ENCODE measurements around the gene LDHAL6B. TPM values are rescaled to one million over a fixed set of nuclear protein-coding genes. Genes with fewer than 3 reads are reported as not detected.

Gene LDHAL6B
- polyA plus RNA-seq, 1 donor (not counting 4 experiments of a cell fraction or from before 2014, with no cell fraction given), result not detected

DNA sequence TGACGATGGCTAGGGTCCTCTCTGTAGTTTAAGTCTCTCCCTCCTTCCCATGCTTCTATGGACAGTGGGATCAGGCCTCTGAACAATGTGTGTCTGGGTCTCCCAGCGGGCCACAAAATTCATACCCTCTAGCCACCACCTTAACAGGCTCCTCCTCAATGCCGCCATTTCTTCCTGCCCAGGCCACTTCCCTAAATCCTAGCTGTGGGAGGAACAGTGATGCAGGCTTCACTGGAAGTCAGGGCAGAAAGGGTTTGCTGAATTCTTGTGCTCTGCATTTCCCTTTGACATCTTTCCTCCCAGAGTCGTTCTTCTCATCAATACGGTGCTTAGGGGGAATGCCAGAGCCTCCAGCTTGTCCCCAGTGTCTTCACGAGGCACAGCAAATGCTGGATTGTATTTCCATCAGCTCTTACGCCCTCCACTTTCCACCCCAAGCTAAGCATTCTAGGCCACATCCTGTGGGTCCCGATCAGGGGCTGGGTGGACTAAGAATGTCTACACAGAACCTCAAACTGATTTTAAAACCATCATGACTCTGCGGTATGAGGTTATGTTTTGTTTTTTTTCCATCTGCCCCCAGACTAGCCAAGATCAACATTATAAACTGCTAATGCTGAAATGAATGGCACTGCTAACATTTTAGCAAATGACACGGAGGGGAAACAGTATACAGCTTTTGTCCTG is 11.9 kb upstream of the LDHAL6B start:
- Histone ChIP-seq H3K79me2 (ENCODE audit: control insufficient read depth, insufficient read depth, low read length) (peaks cover 2% of the 10 kb centered on the region), H3K9me1 (ENCODE audit: control insufficient read depth, extremely low read depth, insufficient read depth, low read length) (peaks cover 3% of the 10 kb centered on the region), H4K20me1 (ENCODE audit: control insufficient read depth, extremely low read depth, insufficient read depth, low read length) (peaks cover 3% of the 10 kb centered on the region), H3K27ac (ENCODE audit: control insufficient read depth, insufficient read depth, low read length) (no peak overlapping the region), H3K4me3 (ENCODE audit: control insufficient read depth in 2 of 3, extremely low read depth in 1 of 3, insufficient read depth in 2 of 3, low read depth in 1 of 3, low read length in 3 of 3) (no peak overlapping the region), H2AFZ (ENCODE audit: control insufficient read depth, low read length) (no peak overlapping the region), H3K4me2 (ENCODE audit: control insufficient read depth, extremely low read depth, insufficient read depth, low read depth, low read length) (no peak overlapping the region), H3K9me3 (ENCODE audit: control insufficient read depth, low read depth, low read length) (no peaks in the 10 kb centered on the region), H3K4me1 (ENCODE audit: control insufficient read depth, extremely low read depth, insufficient read depth, low read length) (peaks cover 26% of the 10 kb centered on the region), H3K27me3 (ENCODE audit: control insufficient read depth, extremely low read depth, insufficient read depth, low read length) (no peaks in the 10 kb centered on the region), H3K36me3 (ENCODE audit: control insufficient read depth in 2 of 2, extremely low read depth in 1 of 2, insufficient read depth in 2 of 2, low read length in 2 of 2) (peaks cover 30 to 33% of the 10 kb centered on the region in 2 experiments), H3K9ac (ENCODE audit: control insufficient read depth, extremely low read depth, insufficient read depth, low read length) (no peak overlapping the region)
- FAIRE-seq, result no peak
- no peak for DNase-seq (ENCODE audit: low read depth, low spot score)
- TF ChIP-seq CTCF (optimal IDR thresholded peaks at IDR 0.05 in 1 of 3, IDR thresholded peaks at IDR 0.05 in 1 of 3, conservative IDR thresholded peaks at IDR 0.05 in 1 of 3; ENCODE audit: extremely low read depth in 1 of 3, insufficient read depth in 2 of 3, low read length in 3 of 3), result no peak
- no peak for TF ChIP-seq EZH2 (IDR thresholded peaks at IDR 0.05; ENCODE audit: low read length)
- dilution Hi-C loops (cut with MboI; ENCODE audit: extremely low pct_ligation_motif_present, low sequenced_read_pairs), result no loop called here

- no peaks in the 10 kb centered on the region for H3K9me3 ChIP-seq (ENCODE audit: control insufficient read depth, low read depth, low read length)
- H3K79me2 ChIP-seq (ENCODE audit: control insufficient read depth, insufficient read depth, low read length), result no peaks in the 10 kb centered on the region
- no peak overlapping the region for H3K9ac ChIP-seq (ENCODE audit: control insufficient read depth, extremely low read depth, insufficient read depth, low read length)
- H3K27me3 ChIP-seq (ENCODE audit: control insufficient read depth, extremely low read depth, insufficient read depth, low read length), result no peaks in the 10 kb centered on the region
- no peak overlapping the region for H3K27ac ChIP-seq (ENCODE audit: control insufficient read depth, insufficient read depth, low read length)
- H3K36me3 ChIP-seq (ENCODE audit: control insufficient read depth in 2 of 2, extremely low read depth in 1 of 2, insufficient read depth in 2 of 2, low read length in 2 of 2), result peaks cover 29% of the 10 kb centered on the region in 2 experiments
- no peaks in the 10 kb centered on the region for H3K9me1 ChIP-seq (ENCODE audit: control insufficient read depth, extremely low read depth, insufficient read depth, low read length)
- H3K4me3 ChIP-seq (ENCODE audit: control insufficient read depth in 2 of 3, extremely low read depth in 1 of 3, insufficient read depth in 2 of 3, low read depth in 1 of 3, low read length in 3 of 3), result no peak overlapping the region
- H3K4me1 ChIP-seq (ENCODE audit: control insufficient read depth, extremely low read depth, insufficient read depth, low read length), result peaks cover 25% of the 10 kb centered on the region
- DNase-seq (ENCODE audit: low read depth, low spot score) (no peak), FAIRE-seq (no peak)
- H3K4me2 ChIP-seq (ENCODE audit: control insufficient read depth, extremely low read depth, insufficient read depth, low read depth, low read length), result no peak overlapping the region
- no peak overlapping the region for H2AFZ ChIP-seq (ENCODE audit: control insufficient read depth, low read length)
- dilution Hi-C loops (cut with MboI; ENCODE audit: extremely low pct_ligation_motif_present, low sequenced_read_pairs), result no loop called here
- peaks cover 3% of the 10 kb centered on the region for H4K20me1 ChIP-seq (ENCODE audit: control insufficient read depth, extremely low read depth, insufficient read depth, low read length)
- no peak for TF ChIP-seq EZH2 (IDR thresholded peaks at IDR 0.05; ENCODE audit: low read length)
- no peak for TF ChIP-seq CTCF (optimal IDR thresholded peaks at IDR 0.05 in 1 of 3, IDR thresholded peaks at IDR 0.05 in 1 of 3, conservative IDR thresholded peaks at IDR 0.05 in 1 of 3; ENCODE audit: extremely low read depth in 1 of 3, insufficient read depth in 2 of 3, low read length in 3 of 3)
Observed at GRCh38 chr15:59196416-59196815, 10.2 kb upstream of the LDHAL6B start.

Data from keratinocyte (primary cell).